Progenitor cell of endocrine pancreas (in vitro differentiated cells): ENCODE data around the gene PAX1. TPM values are rescaled to one million over a fixed set of nuclear protein-coding genes. Genes with fewer than 3 reads are reported as not detected.

Source experiments
- DNase-seq: peaks from one replicate; pipeline ENCODE4 v3.0.0; 2021; ENCODE audit warnings: low spot score; ENCODE audit not compliant: unreplicated experiment
- H3K27ac Mint-ChIP-seq: 2 replicates; pipeline ENCODE4 v1.8.0; 2021; ENCODE audit warnings: mild to moderate bottlenecking, moderate library complexity, mixed read lengths
- H3K27me3 Mint-ChIP-seq: 2 replicates; pipeline ENCODE4 v1.8.0; 2021; ENCODE audit warnings: mixed read lengths
- H3K36me3 Mint-ChIP-seq: 2 replicates; pipeline ENCODE4 v1.8.0; 2022; ENCODE audit warnings: mixed read lengths; ENCODE audit not compliant: insufficient read depth
- H3K4me1 Mint-ChIP-seq: 2 replicates; pipeline ENCODE4 v1.8.0; 2021; ENCODE audit warnings: low read depth, mixed read lengths
- H3K4me3 Mint-ChIP-seq: 2 replicates; pipeline ENCODE4 v1.8.0; 2021; ENCODE audit warnings: low read depth, mild to moderate bottlenecking, moderate library complexity, mixed read lengths
- H3K9me3 Mint-ChIP-seq: 2 replicates; pipeline ENCODE4 v1.8.0; 2021; ENCODE audit warnings: low read depth, mixed read lengths
- CTCF ChIP-seq: fragments of 200-600 bp; sonication (generic); IDR thresholded peaks from one replicate; pipeline ENCODE4 v1.5.0; 2021; ENCODE audit warnings: antibody characterized with exemption, mild to moderate bottlenecking; ENCODE audit not compliant: unreplicated experiment
- total RNA-seq: library from RNA; stranded (reverse); gene quantifications from 2 replicates; pipeline ENCODE4 v1.2.1, GENCODE V29; 2021

PAX1 gene
- total RNA-seq, 1 donor from 2014 or later, result 1.3 TPM

DNA sequence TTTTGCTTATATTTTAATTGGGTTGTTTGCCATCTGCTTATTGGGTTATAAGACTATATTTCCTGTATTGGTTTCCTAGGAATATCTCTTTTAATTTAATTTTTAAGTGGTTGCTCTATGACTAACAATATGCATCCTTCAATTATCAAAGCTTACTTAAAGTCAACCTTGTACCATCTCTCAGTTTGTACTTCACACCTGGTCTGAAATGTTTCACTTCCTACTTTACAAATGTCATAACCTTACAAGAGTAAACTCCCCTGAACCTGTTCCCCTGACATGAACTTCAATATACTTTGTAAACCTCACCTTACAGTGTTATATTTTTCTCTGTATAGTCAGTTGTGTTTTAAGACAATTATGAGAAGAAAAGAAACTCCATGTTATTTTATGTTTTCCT, 35.8 kb downstream of the PAX1 start:
- no peak overlapping the region for H3K4me3 Mint-ChIP-seq
- H3K27ac Mint-ChIP-seq, result no peak overlapping the region
- no peak for TF ChIP-seq CTCF
- H3K9me3 Mint-ChIP-seq, result peaks cover 9% of the 10 kb centered on the region
- H3K27me3 Mint-ChIP-seq, result peaks cover 7% of the 10 kb centered on the region
- no peak for DNase-seq
- H3K4me1 Mint-ChIP-seq, result no peaks in the 10 kb centered on the region
- no peaks in the 10 kb centered on the region for H3K36me3 Mint-ChIP-seq

GRCh38 chr20:21762646-21763045, 57.2 kb downstream of the PAX1 start:
- H3K9me3 Mint-ChIP-seq, result no peaks in the 10 kb centered on the region
- peaks cover 13% of the 10 kb centered on the region for H3K4me1 Mint-ChIP-seq
- no peak overlapping the region for H3K4me3 Mint-ChIP-seq
- DNase-seq, result no peak
- H3K36me3 Mint-ChIP-seq, result no peaks in the 10 kb centered on the region
- H3K27me3 Mint-ChIP-seq, result peaks cover 16% of the 10 kb centered on the region
- no peak overlapping the region for H3K27ac Mint-ChIP-seq
- TF ChIP-seq CTCF, result no peak

DNA sequence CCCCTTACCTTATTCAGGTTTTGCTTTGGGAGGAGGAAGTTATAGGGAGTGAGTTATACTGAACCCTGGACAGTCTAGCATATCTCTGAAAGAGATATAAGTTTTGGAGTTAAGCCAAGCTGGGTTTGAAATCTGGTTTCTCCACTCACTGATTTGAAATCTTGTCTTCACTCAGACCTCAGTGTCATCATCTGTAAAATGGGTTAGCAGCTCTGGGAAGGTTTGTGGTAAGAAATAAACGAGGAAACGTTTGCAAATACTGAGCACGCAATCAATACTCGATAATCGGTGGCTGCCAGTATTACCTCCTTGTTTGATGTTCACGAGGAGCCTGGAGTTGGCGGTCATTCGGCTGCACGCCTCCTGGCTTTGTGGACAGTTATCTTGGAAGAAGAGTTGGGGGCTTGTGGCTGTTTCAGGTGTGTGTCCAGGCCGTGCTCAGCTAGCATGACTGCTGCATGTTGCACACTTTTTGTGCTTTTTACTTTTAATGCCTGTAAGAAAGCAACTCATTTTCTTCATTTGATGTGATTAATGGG, 61.8 kb downstream of the PAX1 start:
- TF ChIP-seq CTCF, result no peak
- Mint-ChIP-seq H3K9me3 (no peaks in the 10 kb centered on the region), H3K4me3 (peak overlapping the region; percentile 56), H3K36me3 (no peaks in the 10 kb centered on the region), H3K27me3 (peaks cover 37% of the 10 kb centered on the region), H3K27ac (peak overlapping the region; percentile 93), H3K4me1 (peaks cover 9% of the 10 kb centered on the region)
- no peak for DNase-seq

DNA sequence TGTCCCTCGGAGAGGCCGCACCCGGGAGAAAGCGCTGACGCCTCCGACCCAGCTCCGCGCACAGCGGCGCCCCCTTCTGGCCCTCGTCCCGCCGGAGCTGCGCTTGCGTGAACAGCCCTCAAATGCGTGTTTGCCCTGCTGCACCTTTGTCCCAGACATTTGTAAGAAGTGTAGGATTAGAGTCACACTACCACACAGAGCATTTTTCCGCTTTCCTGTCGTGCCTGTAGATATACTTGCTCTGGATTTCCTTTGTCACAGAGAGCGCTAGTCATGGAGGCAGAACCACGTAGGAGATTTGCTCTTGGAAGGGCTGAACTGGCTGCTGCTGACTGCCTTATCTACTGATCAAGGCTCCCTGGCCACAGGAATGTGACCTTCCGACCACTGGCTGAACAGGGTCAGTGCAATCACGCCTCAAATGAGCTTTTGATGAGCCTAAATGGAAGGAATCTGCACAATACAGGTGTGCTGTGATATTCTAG, 62.3 kb downstream of the PAX1 start:
- no peaks in the 10 kb centered on the region for H3K36me3 Mint-ChIP-seq
- peaks cover 37% of the 10 kb centered on the region for H3K27me3 Mint-ChIP-seq
- TF ChIP-seq CTCF, result peak; percentile 84
- peak; percentile 63 for DNase-seq
- H3K9me3 Mint-ChIP-seq, result no peaks in the 10 kb centered on the region
- peak overlapping the region; percentile 93 for H3K27ac Mint-ChIP-seq
- H3K4me1 Mint-ChIP-seq, result peaks cover 6% of the 10 kb centered on the region
- peak overlapping the region; percentile 56 for H3K4me3 Mint-ChIP-seq

Other genes with a start within 250 kb of the PAX1 start
- 15.5 and 16.1 TPM in 2 replicates for gene NKX2-2, start 191.6 kb upstream of the PAX1 start, total RNA-seq